Measurements from ENCODE around the gene CCDC187.

CCDC187 gene

DNA sequence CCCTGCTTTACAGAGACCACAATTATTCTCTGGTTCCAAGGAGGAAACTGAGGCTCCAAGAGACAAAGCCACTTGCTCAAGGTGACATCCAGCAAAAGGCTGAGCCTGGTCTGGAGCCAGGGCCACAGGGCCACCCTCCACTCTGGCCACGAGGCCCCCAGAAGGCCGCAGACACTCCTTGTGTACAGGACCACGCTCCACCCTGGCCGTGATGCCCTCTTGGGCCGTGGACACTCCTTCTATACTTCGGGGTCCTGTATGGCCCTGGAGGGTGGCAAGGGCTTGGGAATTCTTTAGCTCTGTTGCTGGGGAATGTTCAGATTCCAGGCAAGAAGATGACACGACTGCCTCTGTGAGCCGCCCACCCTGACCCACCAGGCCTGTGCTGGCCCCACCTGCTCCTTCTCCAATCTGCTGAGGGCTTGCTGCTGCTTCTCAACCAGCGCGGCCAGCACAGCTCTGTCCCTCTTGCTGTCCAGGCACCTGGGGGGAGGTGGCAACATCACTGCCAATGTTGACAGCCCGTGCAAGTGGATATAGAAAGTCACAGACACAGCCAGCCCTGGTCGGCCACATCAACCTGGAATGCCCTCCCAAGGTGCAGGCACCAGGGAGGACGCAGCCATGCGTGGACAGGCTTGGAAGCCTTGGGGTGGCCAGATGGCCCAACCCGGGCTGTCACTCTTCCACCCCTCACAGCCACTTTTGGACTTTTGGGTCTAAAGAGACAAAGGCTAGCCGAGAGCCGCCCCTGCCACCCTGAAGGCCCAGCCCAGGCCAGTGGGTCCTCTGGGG is 38.1 kb downstream of the CCDC187 start:
- no peak for DNase-seq

DNA sequence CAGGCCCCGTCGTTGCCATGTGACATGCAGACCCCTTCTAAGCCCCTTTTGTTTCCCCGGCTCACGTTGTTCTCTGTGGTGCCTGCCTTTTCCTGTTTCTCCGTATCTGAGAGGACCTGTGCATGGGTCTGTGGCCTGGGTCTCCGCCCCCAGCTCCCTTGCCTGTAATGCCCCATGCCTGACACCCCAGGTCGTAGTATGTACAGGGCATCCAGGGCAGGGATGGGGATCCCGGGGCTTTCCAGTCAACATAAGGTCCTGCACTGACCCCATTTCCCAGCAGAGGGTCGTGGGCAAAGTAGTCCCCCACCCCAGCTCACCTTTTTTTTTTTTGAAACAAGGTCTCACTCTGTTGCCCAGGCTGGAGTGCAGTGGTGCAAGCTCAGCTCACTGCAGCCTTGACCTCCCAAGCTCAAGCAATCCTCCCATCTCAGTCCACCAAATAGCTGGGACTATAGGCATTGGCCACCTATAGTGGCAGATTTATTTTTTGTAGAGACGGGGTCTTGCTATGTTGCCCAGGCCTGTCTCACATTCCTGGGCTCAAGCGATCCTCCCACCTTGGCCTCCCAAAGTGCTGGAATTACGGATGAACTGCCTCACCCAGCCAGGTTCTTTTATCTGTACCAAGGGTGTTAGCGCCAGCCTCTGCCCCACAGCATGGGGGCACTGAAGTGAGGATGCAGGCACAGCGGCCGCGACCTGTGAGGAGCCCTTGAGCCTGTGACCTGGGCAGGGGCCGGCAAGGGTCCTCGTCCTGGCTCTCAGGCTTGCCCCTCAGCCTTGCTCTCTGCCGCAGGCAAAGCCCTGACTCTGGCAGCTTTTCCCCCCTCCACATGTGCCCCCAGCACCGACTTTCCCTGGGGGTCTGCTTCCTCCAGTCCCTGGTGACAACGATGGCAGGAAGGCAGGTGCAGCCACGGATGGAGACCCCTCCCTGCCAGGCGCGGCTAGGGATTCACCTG is 39.2 kb downstream of the CCDC187 start:
- no peak for DNase-seq

DNA sequence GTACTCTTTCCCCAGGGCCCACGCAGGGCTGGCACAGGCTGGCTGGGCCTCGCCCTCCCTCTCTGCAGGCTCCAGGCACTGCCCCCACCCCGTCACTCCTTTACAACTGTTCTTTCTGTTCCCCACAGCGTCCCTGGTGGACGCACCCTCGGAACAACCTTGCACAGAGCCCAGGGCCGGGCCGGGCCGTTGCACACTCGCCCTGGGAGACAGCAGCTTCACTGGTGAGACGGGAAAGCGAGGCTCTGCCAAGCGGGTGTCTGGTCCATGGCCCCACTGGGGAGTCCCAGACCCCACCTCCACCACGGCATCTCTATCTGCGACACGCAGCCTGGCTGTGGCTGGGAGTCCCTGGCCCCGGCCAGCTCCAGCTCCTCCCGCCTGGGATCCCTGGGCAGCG is 39.9 kb downstream of the CCDC187 start:
- DNase-seq = no peak

DNA sequence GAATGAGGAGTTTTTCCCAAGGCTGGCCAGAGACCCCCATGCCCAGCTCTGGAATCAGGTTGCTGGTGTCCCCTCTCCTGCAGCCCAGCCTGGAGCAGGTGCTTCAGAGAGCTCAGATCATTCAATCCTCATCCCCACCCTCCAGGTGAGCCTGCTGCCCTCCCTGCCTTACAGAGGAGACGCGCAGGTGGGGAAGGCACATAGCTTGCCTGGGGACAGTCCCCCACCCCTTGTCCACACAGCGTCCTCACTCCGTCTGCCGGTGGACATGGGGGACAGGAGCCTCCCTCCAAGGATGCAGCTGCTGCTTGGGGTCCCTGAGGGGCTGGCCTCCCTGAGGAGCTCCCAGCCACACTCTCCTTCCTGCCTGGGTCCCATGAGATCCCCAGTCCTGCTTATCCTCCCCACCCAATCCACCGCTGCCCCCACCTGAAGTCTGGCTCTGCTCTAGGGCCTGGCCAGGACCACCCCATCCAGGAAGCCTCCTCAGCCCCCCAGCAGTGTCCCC is 41.2 kb downstream of the CCDC187 start:
- no peak for DNase-seq

DNA sequence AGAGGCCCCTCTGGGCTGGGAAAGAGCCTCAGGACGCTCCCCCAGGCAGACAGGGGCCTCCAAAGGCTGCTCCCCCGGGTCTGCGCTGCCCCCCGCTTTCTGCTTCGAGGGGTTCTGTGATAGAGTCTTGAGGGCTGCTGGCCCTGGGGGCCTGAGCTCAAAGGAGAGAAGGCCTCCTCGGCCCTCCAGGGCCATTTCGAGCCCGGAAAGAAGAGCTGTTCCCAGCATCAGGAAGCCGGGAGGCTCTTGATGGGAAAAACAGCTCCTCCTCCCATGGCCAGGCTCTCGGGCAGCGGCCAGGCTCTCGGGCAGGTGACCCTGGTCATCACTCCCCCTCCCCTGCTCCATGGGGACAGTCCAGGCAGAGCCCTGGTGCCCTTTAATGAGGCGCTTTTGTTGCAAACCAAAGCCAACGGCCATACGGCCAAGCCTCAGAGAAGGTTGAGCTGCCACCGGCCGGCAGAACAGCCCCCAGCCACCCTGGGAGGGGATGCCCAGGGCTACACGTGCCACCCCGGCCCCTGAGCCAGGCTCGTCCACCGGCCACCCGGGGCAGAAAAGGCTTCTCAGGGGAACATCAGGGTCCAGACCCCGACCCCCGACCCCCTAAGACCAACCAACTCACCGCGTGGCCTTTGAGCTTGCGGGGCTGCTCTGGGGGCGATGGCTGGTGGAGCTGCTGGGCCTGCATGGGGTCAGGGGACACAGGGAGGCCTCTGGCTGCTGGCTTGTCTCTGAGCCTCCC is 42.0 kb downstream of the CCDC187 start:
- DNase-seq = no peak

DNA sequence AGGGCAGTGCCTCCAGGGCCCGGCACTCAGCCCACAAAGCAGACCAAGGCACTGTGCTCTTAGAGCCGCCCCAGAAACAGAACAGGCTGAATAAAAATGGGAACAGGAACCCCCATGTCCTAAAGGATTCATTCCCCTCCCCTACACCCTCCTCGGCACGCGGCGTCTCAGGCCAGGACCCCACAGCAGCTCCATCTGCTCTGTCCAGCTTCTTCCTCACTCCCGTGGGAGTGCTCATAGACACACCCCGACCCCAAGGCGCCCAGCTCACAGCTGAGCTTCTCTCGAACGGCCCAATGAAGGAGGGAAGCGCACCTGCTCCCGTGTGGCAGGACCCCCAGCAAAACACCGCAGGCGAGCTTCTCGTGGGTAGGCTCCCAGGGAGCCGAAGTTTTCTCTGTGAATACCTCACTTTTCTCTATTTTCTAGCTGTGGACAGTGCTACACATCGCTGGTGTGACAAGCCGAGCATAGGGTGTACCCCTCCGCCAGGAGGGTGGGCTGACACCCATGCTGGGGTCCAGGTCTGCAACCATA is 42.9 kb downstream of the CCDC187 start:
- no peak for DNase-seq

DNA sequence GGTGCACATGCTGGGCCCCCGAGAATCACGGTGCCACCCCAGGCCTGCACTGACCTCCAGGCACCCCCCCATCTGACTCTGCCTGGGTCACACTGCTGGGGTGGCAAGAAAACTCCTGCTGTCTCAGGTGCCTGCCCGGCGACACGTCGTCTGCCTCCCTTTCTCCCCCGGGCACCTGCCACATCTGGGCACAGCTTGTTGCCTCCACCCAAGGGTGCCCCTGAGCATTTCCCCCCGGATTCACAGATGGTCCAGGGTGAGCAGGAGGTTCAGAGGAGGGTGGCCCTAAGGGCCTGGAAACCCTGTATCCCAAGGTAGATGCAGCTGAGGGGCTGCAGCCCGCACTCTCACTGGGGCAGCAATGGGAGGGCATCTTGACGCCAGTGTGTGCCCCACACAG is 43.4 kb downstream of the CCDC187 start:
- no peak for DNase-seq

DNA sequence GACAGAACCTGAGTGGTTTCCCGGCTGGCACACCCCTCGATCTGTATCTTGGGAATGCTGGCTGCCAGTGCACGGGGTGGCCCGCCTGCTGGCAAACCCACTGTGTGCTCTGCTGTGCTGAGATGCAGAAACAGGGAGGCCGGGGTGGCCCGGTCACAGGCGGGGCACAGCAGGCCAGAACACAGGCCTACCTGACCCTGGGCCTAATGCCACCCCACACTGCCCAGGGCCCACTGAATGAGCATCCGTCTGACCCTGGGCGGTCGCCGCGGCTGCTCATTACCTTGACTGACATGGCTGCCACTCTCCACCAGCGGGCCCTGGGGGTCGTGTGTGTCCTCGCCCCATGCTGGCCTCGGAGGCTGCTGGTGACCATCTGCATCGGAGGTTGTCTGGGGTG is 44.1 kb downstream of the CCDC187 start:
- no peak for DNase-seq

DNA sequence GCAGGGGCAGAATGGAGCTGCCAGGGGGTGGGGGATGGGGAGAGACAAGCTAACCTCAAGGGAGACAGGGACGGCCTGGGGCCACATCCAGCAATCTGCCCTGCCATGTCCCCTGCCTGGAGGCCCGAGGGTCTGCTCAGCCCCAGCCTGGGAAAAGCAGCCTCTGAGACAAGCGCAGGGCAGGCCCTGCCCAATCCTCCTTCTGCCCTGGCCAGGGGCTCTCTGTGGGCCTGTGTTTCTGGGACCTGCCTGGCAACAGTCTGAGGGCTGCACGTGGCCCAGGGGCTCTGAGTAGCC is 44.4 kb downstream of the CCDC187 start:
- no peak for DNase-seq

DNA sequence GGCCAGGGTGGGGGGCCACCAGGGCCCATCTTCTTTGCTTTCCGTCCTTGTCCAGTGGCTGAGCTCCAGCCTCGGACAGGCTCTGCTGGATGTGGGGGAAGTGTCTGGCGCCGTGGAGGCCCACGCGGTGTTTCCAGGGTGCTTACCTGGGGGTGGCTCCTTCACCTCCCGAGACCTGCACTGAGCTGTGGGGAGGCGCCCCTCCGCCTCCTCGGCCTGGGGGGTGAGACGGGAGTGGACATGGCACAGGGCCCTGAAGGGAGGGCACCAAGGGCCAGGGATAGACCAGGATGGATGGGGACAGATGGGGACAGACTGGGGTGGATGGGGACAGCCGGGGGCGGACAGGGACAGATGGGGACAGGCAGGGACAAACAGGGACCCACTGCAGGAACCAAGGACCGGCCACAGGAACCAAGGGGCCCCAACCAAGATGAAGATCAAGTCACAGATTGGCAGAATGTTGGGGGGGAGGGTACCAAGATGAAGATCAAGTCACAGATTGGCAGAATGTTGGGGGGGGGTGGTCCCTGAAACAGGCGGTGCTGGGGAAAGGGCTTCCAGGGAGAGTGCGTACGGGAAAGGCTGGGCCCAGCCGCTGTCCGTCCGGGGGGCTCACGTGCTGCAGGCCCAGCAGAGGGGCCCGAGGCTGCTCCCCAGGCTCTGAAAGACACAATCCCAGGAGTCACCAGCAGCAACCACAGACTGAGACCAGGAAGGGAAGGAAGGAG is 44.9 kb downstream of the CCDC187 start:
- no peak for DNase-seq

DNA sequence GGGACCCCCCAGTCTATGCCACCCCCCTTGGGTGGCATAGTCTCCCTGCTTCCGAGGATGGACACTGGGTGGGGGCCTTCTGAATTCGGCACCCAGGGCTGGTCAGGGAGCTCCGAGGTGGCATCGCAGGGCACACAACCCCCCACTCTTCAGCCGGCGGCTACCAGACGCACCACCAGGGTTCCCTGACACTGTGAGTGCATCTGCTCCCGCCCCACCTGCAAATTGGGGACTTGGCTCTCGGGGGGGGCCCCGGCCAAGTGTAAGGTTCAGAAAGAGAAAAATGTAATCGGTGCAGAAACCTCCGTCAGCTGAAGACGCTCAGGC is 45.6 kb downstream of the CCDC187 start:
- no peak for DNase-seq

DNA sequence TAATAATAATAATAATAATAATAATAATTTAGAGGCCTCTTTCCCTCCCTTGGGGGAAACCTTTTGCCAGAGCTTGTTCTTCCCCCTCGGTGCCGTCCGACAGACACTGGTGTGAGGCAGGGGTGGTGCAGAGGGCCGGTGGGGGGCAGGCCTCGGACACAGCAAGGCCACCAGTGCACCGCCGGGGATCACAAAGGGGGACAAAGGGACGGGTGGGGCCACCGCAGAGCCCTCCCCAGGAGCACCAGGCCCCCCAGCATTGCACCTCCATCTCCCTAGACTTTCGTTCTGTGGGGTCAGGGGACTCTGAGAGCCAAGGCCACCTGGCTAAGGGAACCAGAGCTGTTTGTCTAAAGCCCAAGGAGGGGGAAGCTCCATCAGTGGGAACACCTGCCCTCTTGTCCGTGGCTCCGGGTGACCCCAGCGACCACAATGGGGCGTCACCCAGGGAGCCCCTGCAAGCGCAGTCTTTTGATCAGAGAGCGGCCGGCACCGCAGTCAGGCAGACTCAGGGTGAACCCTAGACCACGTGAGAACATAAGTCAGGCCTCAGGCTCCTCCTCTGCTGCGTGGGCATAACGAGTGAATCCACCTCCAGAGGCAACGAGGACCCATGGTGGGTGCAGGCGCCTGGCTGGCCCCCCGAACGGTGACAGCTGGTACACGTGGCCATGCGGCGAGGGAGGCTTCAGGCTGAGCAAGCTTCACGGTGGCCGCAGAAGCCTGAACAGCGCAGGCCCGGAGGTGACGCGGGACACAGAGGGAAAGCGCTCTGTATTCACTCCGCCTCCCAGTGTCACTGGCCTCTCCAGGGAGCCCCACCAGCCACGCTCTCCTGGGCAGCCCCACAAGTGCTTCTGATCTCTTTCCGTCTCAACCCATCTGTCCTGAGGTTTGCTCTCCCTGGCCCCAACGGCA is 46.3 kb downstream of the CCDC187 start:
- DNase-seq = no peak

DNA sequence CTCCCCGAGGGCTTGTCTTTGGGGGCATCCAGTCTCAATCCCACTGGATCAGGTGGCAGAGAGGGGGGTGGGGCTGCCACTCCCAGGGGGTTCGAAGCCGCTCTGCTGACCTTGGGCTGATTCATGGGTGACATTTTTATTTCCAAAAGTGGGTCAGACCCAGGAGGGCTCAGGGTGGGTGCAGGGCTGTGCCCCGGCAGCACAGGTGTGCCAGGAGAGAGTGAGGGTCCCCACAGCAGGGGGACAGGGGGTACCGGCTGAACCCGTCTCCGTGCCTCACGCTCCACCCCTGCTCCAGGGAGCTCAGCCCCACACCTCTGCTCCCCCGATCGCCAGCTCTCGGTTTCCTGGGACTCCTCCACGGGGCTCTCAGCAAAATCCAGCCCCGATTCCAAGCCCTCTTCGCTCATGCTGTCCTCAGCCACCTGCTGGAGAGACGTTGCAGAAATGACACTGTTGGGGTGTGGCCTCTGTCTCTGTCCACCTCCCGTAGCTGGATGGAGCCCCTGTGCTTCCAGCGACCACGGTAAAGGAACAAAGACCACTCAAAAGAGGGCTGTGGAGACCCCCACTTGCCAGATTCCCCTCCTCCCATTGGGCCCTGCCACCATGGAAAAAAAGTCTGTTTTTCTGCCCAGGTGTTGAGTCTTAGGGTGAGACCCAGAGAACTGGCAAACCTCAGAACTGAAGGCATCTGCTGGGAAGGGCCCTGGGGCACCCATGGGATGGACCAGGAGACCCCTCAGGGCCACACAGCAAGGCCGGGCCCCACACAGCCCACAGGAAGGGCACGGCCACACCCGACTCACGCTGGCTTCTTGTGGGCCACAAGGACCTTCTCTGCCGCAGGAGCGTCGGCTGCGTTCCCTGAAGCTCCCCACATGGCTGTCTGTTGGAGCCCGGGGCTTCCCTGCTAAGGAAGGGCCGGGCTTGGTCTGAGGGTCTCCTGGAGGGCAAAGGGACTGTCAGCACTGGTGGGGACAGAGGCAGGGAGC is 47.7 kb downstream of the CCDC187 start:
- no peak for DNase-seq

DNA sequence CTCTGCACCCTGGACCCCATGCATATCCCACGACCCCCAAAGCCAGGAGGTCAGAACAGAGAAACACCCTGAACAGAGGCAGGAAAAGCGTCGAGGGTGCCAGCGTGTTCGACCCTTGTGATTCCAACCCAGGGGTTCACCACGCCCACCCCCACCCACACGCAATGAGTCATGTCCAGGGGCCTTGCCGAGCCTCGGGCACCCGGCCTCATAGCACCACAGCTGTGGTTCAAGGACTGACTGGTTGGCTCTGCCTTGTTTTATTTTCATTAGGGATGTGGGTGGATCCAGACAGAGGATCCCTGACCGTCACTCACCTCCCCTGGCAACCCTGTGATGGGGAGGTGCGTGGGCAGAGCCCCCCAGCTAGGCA is 48.7 kb downstream of the CCDC187 start:
- no peak for DNase-seq

DNA sequence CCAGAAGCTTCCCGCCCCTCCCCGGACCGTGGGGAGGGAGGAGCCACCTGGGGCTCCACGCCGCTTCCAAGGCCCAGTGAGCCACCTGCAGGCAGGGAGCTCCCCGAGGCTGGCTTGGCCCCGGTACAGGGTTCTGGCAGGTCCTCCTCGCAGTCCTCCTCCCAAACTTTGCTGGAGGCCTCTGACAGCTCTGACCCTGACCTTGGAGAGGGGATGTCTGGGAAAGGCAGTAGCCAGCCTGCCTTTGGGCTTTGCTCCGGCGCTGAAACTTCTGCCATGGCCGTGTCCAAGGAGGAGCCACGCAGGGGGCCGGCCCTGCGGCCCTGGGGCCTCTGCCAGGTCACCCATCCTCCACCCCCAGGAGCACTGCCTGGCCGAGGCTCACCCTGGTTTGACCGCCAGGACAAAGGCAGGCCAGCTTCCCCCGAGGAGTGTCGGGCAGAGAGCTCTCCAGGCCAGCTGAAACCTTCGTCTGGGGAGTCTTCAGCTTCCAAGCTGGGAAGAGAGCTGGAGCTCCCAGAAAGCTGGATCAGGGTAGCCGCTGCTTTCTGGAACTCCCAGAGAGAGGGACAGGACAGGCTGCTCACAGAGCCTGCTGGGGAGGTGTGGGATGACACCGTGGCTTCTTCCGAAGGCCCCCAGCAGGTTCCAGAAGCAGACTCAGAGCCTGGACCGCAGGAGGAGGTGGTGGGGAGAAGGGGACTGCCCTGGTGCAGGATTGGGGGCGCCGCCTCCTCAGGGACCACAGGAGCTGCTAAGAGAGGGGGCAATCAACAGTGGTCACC is 49.3 kb downstream of the CCDC187 start:
- no peak for DNase-seq

DNA sequence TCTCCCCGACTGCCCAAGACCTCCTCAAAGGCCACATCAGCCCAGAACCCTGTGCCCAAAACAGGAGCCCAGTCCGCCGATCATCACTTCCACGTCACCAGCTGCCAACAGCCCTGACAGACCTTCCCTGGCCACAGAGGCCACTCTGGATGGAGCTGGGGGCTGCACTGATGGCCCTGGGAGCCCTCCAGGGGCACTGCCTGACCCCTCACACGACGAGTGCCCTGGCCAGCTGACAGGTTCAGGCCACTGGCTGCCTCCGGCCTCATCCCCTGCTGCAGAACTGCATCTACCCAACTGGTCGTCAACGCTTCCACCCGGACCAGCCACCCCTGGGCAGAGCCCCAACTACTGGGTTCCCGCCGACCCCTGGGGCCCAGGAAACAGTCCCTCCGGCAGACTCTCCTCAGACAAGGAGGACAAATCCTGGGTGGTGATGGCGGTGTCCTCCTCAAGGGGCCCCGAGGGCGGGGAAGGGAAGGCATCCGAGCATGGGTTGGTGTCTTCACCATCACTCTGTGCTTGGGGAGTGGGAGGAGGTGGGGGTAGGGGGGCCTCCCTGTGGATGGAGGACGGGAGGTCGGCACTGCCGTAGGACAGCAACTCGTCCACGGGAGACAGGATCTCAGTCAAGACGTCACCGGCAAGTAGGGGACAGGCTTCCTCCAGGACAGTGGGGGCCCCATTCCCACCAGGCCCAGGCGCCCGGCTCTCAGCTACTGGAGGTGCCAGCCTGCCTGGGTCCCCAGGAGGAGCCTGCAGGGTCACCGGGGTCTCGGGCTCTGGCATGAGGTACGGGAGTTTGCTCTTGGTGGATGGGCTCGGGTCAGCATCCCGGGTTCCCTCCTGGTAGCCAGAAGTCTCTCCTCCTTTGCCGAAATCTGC is 50.4 kb downstream of the CCDC187 start:
- no peak for DNase-seq

DNA sequence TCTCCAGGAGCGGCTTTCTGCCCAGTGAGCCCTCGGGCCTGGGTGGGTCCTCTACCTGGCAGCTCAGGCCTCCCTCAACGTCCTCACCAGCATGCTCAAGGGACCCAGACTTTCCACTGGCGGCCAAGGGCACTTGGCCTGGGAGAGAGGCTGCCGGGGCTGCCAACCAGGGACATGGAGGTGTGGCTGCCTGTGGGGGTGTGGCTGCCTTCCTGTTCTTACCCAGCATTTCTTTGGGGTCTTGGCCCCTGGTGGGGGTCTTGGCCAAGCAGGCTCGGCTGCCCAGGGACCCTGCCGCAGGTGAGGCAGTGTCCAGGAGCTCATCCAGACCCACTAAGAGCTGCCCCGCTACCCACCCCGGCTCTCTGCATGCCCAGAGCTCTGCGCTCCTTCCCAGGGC is 51.0 kb downstream of the CCDC187 start:
- no peak for DNase-seq

DNA sequence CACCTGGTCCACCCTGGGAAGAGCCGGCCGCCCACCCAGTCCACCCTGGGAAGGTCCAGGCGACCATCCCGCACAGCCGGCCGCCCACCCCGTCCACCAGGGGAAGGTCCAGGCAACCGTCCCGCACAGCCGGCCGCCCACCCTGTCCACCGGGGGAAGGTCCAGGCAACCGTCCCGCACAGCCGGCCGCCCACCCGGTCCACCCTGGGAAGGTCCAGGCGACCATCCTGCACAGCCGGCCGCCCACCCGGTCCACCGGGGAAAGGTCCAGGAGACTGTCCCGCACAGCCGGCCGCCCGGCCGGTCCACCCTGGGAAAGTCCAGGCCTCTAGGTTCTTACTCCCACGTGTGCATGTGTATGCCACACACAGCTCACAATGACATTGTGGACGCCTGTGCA is 51.6 kb downstream of the CCDC187 start:
- no peak for DNase-seq
